GM12892 (cell line): ENCODE data around the gene NAGS.

ENCODE experiments used
- DNase-seq: peaks from one replicate; pipeline ENCODE4 v3.0.0; 2011; ENCODE audit not compliant: insufficient read length
- FAIRE-seq: peaks from 2 replicates; lab custom pipeline; 2011; peaks lifted over from hg19 to GRCh38; lab: Jason Lieb, UNC
- POLR2A ChIP-seq: IDR thresholded peaks from 2 replicates; pipeline ENCODE4 v1.6.1; 2011; ENCODE audit warnings: low read depth, low read length, control low read depth
- POLR2AphosphoS5 ChIP-seq: IDR thresholded peaks from 2 replicates; pipeline ENCODE4 v1.6.1; 2011; ENCODE audit warnings: low read depth, low read length, control low read depth
- TAF1 ChIP-seq: IDR thresholded peaks from 2 replicates; pipeline ENCODE4 v1.6.1; 2011; ENCODE audit warnings: low read depth, mild to moderate bottlenecking, control low read depth, low read length, borderline replicate concordance

NAGS gene

DNA sequence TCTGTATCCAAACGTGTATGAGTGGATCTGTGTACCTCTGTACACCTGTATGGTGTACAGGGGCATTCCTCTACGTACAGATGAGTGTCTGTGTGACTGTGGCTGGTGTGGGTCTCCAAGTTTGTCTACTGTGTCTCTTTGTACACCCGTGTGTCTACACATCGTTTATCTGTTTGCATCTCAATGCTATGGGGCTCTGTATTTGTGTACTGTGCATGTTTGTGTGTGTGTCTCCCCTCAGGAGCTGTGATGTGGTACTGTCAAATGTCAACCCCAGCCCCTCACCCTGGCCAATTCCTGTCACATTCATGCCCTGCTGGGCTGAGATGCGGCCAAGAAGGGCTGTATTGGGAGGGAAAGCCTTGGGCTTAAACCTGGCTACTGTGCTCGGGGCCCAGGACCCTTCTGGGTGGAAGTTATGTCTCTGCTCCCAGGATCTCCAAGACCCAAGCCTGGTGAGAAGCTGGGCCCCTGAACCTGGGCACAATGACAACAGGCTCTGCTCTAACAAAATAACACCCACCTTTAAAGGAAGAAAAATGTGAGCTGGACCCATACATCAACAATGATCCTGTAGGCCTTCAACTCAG, 3.5 kb upstream of the NAGS start:
- no peak for FAIRE-seq
- DNase-seq, result no peak
- no peak for TF ChIP-seq TAF1
- no peak for TF ChIP-seq POLR2A
- no peak for TF ChIP-seq POLR2AphosphoS5

DNA sequence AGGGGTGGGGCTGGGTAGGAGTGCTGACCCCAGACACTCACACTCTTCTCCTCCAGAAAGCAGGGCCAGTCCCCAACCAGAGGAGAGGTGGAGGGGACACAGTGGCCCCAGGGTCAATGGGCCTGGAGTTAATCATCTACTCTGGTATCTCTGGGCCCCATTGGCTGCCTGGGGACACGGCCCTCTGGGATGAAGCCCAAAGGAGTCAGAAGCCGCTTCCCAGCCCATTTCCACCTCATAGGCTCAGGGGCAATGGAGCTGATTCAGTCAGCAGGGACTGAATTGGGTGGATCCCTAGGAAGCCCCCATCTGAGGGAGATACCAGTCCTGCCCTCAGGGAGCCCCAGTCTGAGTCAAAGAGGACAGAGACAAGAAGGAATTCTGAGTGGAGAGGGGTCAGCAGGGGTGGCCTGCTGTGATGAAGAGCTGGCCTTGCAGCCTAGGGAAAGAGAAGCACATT, 2.9 kb upstream of the NAGS start:
- no peak for DNase-seq
- TF ChIP-seq TAF1 (no peak), POLR2AphosphoS5 (no peak), POLR2A (no peak)
- FAIRE-seq, result no peak

DNA sequence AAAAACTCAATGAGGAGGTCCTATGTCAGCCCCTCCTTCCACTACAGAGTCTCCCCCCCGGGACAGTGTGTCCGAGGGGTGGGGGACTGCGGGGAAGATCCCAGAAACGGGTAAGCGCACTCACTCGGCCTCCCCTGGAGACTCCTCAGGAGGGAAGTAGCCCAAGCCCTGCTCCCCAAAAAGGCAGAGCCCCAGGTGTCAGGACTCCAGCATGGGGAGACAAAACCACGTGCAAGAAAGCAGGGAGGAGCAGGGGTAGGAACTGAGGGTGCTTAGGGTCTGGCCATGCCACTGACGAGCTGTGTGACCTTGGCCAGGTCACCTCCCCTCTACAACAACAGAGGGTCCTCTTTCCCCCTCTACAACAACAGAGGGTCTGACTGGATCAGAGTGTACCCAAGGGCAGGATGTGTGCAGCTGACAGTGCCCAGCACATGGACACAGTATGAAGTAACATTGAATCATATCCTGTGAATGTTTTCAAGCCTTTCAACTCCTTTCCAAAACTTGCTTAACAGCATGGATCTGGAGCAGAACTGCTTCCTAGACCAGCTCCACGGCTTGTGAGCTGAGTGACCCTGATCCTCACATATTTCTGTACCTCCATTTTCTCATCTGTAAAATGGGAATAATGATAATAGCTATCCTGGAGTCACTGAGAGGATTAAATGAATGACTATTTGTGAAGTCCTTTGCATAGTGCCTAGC, 2.1 kb upstream of the NAGS start:
- DNase-seq, result no peak
- no peak for FAIRE-seq
- TF ChIP-seq TAF1 (no peak), POLR2AphosphoS5 (no peak), POLR2A (no peak)

DNA sequence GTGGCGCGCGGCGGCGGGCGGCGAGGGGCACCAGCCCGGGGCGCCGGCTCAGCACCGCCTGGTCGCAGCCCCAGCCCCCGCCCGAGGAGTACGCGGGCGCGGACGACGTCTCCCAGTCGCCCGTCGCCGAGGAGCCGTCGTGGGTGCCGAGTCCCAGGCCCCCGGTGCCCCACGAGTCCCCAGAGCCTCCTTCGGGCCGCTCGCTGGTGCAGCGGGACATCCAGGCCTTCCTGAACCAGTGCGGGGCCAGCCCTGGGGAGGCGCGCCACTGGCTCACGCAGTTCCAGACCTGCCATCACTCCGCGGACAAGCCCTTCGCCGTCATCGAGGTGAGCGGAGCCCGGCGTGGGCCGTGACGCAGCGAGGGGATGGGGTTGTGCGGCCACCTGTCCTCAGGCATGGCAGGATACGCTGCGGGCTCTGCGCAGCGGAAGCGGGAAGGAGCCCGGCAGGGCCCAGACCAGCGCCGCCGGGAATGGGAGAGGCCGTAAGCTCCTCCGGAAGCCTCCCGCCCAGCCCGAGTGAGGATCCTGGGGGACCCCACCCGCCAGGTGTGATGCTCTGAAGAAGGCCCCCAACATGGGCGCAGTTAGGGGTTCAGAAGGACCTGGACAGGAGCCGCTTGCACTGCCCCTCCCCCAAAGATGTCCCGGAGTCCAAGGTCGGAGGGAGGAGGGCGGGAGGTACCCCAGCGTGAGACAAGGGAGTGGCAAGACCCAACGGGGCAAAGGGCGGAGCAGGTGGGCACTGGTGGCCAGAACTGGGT, 522 bp downstream of the NAGS start:
- DNase-seq (no peak), FAIRE-seq (no peak)
- TF ChIP-seq POLR2A (no peak), TAF1 (no peak), POLR2AphosphoS5 (no peak)

DNA sequence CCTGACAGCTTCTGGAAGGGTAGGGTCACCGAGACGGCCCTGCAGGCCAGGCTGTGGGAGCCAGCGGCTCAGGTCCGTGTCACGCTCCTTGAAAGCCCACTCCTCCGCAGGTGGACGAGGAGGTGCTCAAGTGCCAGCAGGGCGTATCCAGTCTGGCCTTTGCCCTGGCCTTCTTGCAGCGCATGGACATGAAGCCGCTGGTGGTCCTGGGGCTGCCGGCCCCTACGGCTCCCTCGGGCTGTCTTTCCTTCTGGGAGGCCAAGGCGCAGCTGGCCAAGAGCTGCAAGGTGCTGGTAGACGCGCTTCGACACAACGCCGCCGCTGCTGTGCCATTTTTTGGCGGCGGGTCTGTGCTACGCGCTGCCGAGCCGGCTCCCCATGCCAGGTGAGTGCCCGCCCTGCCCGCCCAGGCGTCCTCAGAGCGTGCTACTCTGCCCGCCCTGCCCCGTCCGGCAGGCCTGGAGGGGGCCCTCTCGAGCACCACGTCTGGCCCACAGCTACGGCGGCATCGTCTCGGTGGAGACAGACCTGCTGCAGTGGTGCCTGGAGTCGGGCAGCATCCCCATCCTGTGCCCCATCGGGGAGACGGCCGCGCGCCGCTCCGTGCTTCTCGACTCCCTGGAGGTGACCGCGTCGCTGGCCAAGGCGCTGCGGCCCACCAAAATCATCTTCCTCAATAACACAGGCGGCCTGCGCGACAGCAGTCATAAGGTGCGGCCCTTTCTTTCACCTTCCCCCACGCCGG, 1.3 kb downstream of the NAGS start:
- FAIRE-seq (no peak), DNase-seq (no peak)
- TF ChIP-seq POLR2AphosphoS5 (no peak), TAF1 (no peak), POLR2A (no peak)

DNA sequence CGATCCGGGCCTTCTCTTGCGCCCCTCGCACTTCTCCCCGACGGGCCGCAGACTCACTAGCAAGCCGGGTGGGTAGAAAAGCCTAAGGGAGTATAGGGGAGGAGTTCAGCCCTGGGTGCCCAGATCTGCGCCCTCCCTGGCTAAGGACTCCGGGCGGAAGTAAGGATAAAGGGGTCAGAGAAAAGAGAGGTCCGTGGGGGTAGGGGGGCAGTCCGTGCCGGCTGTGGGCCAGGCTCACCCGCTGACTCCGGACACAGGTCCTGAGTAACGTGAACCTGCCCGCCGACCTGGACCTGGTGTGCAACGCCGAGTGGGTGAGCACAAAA, 1.8 kb downstream of the NAGS start:
- peak; percentile 40 for DNase-seq
- no peak for FAIRE-seq
- TF ChIP-seq POLR2A (no peak), TAF1 (no peak), POLR2AphosphoS5 (no peak)

DNA sequence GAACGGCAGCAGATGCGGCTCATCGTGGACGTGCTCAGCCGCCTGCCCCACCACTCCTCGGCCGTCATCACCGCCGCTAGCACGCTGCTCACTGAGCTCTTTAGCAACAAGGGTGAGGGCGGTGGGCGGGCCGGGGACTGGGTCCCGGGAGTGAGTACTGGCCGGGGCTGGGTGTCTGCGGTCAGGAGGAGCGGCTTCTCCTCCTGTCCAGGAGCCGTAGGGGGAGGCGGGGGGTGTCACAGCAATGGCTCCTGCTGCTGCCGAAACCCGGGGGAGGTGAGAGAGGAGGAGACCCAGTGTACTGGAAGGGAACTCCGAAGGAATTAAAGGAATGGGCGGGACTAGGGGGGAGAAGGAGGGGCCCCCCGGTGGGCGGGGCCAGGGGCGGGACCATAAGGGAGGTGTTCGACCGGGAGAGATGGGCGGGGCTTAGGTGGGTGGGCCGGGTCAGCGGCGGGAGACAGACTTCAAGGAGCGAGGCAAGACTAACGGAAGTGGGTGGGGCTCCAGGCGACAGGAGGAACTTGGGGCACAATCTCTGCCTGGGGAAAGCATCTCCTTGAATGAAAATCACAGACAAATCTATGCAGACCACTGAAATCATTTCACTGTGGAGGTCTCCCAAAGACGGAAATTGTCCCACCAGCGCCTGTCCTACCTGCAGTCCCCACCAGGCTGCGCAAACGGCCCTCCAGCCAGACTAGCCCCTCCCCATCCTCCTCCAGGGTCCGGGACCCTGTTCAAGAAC, 2.4 kb downstream of the NAGS start:
- no peak for TF ChIP-seq POLR2A
- TF ChIP-seq TAF1, result no peak
- no peak for TF ChIP-seq POLR2AphosphoS5
- peak; percentile 97 for FAIRE-seq
- peak; percentile 96 for DNase-seq

DNA sequence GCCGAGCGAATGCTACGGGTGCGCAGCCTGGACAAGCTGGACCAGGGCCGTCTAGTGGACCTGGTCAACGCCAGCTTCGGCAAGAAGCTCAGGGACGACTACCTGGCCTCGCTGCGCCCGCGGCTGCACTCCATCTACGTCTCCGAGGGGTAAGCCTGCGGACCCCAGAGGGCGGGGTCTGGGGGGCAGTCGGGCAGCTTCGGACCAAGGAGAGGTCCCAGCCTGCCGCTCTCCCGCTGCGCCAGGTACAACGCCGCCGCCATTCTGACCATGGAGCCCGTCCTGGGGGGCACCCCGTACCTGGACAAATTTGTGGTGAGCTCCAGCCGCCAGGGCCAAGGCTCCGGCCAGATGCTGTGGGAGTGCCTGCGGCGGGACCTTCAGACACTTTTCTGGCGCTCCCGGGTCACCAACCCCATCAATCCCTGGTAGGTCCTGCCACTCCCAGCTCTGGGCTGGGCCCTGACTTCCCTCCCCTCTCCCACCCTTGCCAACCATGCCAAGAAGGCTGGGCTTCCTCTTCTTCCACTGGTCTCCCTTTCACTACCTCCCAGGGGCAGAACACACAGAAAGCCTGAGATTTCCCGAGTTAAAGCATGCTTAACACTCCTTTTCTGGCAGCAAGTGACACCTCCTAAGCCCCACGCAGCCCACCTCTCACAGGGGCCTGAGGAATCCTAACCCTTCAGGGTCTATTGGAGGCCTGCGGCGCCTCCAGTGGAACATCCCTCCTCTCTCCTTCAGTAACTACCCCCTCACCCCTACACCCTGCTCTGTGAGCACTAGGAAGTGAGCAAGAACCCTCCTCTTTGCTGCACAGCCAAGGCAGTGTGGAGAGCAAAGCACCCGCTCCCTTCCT, 3.2 kb downstream of the NAGS start:
- TF ChIP-seq TAF1, result no peak
- DNase-seq, result no peak
- peak; percentile 61 for FAIRE-seq

DNA sequence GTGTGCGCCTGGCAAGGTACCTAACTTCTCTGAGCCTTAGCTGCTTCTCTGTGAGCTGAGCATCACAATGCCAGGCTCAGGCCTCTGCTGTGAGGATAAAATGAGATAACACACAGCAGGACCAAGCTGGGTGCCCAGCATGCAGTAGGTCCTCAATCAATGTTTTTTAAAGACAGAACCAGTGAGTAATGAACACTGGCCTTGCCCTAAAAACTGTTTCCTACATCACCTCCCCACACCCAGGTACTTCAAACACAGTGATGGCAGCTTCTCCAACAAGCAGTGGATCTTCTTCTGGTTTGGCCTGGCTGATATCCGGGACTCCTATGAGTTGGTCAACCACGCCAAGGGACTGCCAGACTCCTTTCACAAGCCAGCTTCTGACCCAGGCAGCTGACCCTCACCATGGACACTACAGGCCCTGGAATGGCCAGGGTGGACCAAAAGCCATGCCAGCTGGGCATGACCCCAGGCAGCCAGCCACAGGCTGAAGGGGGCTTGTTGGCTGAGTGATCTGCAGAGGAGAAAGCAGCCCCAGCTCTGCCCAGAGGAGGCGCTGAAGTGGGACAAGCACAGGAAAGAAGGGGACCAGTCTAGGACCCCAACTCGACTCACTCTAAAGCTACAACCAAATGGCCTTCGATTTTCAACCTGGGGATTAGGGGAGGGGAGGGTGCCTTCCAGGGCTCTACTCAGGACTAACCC, 3.9 kb downstream of the NAGS start:
- DNase-seq (no peak), FAIRE-seq (peak; percentile 51)
- TF ChIP-seq POLR2AphosphoS5, result no peak
- no peak for TF ChIP-seq TAF1
- TF ChIP-seq POLR2A, result no peak
